C4-2B (cell line): ENCODE results near the gene NRAP.

Experiments used
- CTCF ChIP-seq: fragments of 450-650 bp; conservative IDR thresholded peaks from 2 replicates; pipeline ENCODE4 v1.5.1; 2017; ENCODE audit warnings: mild to moderate bottlenecking
- ZFX ChIP-seq: fragments of 450-650 bp; IDR thresholded peaks from 2 replicates; pipeline ENCODE4 v1.6.1; 2017

- no peak for TF ChIP-seq CTCF
- TF ChIP-seq ZFX: no peak
Observed at GRCh38 chr10:113572520-113573290, 91.1 kb downstream of the NRAP start.
